Right lobe of liver (tissue), 6 donors: ENCODE data around the gene LDB3. TPM values are rescaled to one million over a fixed set of nuclear protein-coding genes. Genes with fewer than 3 reads are reported as not detected.
A peak's percentile ranks its signal among the peaks of the same experiment; 100 is the strongest.

ENCODE experiments used
- ATAC-seq, 4 donors: fragments of 200-7000 bp; cut with Tn5 transposase; one replicate each; pipeline ENCODE4 v1.9.1; 2020; ENCODE audit warnings: mild to moderate bottlenecking in 4 of 4, moderate library complexity in 4 of 4
- DNase-seq, 3 donors: peaks; one replicate each; pipeline ENCODE4 v3.0.0-alpha.2; 2020
- H3K27ac ChIP-seq, 3 donors: fragments of 200-600 bp; one replicate each; pipeline ENCODE4 v1.8.0; 2022
- H3K27me3 ChIP-seq, 2 donors: fragments of 200-600 bp; one replicate each; pipeline ENCODE4 v1.8.0; 2022
- H3K36me3 ChIP-seq, 4 donors: fragments of 200-600 bp; sonication (generic) in 1 of 4; one replicate each; pipeline versions ENCODE4 v1.5.1 to v1.8.0; 2017 to 2022; ENCODE audit warnings: control low read depth in 1 of 4
- H3K4me1 ChIP-seq, 4 donors: fragments of 200-600 bp; sonication (generic) in 1 of 4; one replicate each; pipeline versions ENCODE4 v1.5.1 to v1.8.0; 2017 to 2022; ENCODE audit warnings: control low read depth in 1 of 4
- H3K4me3 ChIP-seq, 3 donors: fragments of 200-600 bp; one replicate each; pipeline ENCODE4 v1.8.0; 2022
- H3K9me3 ChIP-seq, 4 donors: fragments of 200-600 bp; sonication (generic) in 1 of 4; one replicate each; pipeline versions ENCODE4 v1.5.1 to v1.8.0; 2017 to 2022; ENCODE audit warnings: control low read depth in 1 of 4
- POLR2A ChIP-seq: fragments of 450-650 bp; IDR thresholded peaks from one replicate; pipeline ENCODE4 v1.6.1; 2017; ENCODE audit warnings: antibody characterized with exemption, mild to moderate bottlenecking
- WGBS: methylation state at CpG from one replicate; pipeline ENCODE4 v1.1.6; 2018; ENCODE audit warnings: low coverage, low lambda C conversion rate; ENCODE audit not compliant: insufficient coverage; ENCODE audit errors: missing lambda C conversion rate; 5-methylcytosine and 5-hydroxymethylcytosine counted together
- intact Hi-C, 2 donors: fragments of 100-400 bp; cut with DNase I; formaldehyde crosslinking; loops; one replicate each; pipeline versions ENCODE4 v1.11.2 to v1.14.1; 2022
- total RNA-seq, 6 experiments: library from RNA; depleted of rRNA in 2 of 6; stranded (reverse); fragments of >200 nt in 2 of 6; fragmentation: NEBNext Ultra II Directional in 3 of 6; extraction: Animal tissue kit (Norgen Biotek cat#: 25700) in 3 of 6; gene quantifications; one replicate each; pipeline versions ENCODE4 v1.1.0 to v1.2.4, GENCODE V29; 2016 to 2023
- TF ChIP-seq, protein P1 (sequence below), 4 donors: fragments of 200-600 bp in 3 of 4; fragments of 450-650 bp in 1 of 4; IDR thresholded peaks; one replicate each; pipeline versions ENCODE4 v1.5.1 to v1.8.0; 2016 to 2022; ENCODE audit warnings: antibody characterized with exemption in 4 of 4, mild to moderate bottlenecking in 2 of 4
- donor health status: DM: no; HTN: yes; CAD: no.
- donor health status: DM: no; HTN: no; CAD: no.
- donor health status: DM: no; HTN: no; CAD: no.
- donor health status: DM: no; HTN: yes; CAD: no.
- donor health status: DM: no; HTN: yes; CAD: no.

Gene LDB3
- total RNA-seq, 6 experiments from 2014 or later = 0.07 to 0.29 (median 0.12) TPM

DNA sequence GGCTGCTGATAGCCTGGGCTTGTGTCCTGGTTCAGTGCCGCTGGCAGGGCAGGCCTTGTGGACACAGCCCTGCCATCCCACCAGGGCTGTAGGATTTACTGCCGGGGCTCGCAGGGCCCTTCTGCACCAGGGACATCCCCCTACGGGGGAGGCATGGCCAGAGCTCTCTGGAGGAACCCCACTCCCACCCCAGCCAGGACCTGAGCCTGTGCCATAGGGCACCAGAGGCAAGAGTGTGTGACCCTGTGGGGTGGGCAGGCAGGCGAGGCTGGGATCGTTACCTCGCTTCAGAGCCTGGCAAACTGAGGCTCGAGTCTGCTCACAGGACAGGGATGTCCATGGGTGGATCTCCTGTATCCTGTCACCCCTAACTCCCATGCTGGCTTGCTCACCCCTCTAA, 2.6 kb downstream of the LDB3 start:
- Histone ChIP-seq H3K9me3 (no peaks in the 10 kb centered on the region), H3K27me3 (no peaks in the 10 kb centered on the region), H3K4me1 (no peaks in the 10 kb centered on the region), H3K36me3 (no peaks in the 10 kb centered on the region), H3K4me3 (no peak overlapping the region), H3K27ac (no peak overlapping the region)
- intact Hi-C loops = no loop called here
- WGBS = no CpG with 5 or more reads among the region's 8 CpGs
- DNase-seq (no peak), ATAC-seq (no peak)
- TF ChIP-seq, protein P1, sequence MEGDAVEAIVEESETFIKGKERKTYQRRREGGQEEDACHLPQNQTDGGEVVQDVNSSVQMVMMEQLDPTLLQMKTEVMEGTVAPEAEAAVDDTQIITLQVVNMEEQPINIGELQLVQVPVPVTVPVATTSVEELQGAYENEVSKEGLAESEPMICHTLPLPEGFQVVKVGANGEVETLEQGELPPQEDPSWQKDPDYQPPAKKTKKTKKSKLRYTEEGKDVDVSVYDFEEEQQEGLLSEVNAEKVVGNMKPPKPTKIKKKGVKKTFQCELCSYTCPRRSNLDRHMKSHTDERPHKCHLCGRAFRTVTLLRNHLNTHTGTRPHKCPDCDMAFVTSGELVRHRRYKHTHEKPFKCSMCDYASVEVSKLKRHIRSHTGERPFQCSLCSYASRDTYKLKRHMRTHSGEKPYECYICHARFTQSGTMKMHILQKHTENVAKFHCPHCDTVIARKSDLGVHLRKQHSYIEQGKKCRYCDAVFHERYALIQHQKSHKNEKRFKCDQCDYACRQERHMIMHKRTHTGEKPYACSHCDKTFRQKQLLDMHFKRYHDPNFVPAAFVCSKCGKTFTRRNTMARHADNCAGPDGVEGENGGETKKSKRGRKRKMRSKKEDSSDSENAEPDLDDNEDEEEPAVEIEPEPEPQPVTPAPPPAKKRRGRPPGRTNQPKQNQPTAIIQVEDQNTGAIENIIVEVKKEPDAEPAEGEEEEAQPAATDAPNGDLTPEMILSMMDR (IDR thresholded peaks at IDR 0.05) = no peak
- no peak for TF ChIP-seq POLR2A

DNA sequence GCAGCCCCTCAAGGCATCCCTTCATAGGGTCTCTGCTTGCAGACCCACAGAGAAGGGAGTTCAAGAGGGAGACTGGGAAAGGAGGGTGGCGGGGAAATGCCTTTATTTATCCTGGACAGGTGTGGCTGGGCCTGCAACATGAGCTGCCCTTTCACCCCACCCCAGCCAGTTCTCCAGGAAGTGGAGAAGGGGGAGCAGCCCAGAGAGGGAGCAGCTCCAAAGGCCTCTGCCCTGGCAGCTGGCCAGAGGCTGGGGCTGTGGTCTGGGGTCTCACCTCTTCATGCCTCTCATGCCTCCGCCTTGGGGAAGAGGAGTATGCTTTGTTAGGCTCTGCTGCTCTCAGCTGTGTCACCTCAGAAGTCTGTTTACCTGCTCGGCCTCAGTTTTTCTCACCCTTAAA, 3.1 kb downstream of the LDB3 start:
- no peaks in the 10 kb centered on the region for H3K27me3 ChIP-seq
- no peaks in the 10 kb centered on the region for H3K4me1 ChIP-seq
- H3K27ac ChIP-seq = no peak overlapping the region
- intact Hi-C loops = no loop called here
- no peak for ATAC-seq
- no peak overlapping the region for H3K4me3 ChIP-seq
- no peak for DNase-seq
- TF ChIP-seq, protein P1 (IDR thresholded peaks at IDR 0.05) = no peak
- TF ChIP-seq POLR2A = no peak
- no peaks in the 10 kb centered on the region for H3K36me3 ChIP-seq
- no peaks in the 10 kb centered on the region for H3K9me3 ChIP-seq
- no CpG with 5 or more reads among the region's 3 CpGs for WGBS

DNA sequence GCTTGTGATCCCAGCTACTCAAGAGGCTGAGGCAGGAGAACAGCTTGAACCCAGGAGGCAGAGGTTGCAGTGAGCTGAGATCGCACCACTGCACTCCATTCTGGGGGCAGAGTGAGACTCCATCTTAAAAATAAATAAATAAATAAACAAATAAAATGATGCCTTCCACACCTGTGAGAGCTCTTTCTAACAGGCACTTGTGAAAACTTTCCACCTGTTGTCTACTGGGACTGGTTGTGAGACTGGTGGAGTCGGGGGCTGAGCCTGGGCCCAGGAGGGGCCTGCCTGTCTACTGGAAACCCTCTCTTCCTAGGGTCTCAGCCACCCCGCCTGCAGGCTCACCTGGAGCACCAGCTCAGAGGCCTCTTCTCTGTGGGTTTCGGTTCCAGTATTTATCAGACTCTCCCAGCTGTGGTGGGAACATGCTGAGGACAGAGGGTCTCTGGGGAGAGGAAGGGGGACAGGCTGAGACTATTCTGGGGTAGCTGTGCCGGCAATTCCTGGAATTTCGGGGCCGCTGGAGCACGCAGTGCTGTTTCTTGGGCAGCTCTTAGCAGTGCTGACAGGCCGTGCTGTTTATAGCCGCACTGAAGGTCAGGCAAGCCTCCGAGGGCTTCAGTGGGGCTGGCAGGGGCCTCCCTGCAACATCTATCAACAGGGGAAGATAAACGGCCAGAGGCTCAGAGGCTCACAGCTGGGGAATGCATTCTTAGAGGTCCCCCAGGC, 3.8 kb downstream of the LDB3 start:
- ATAC-seq (peak in 1 of 4 donors; percentile 21), DNase-seq (no peak)
- H3K9me3 ChIP-seq = no peaks in the 10 kb centered on the region
- H3K4me1 ChIP-seq = no peaks in the 10 kb centered on the region
- WGBS = 76% methylated on average over 6 of the region's 12 CpGs
- no peaks in the 10 kb centered on the region for H3K27me3 ChIP-seq
- no peaks in the 10 kb centered on the region for H3K36me3 ChIP-seq
- no peak overlapping the region for H3K4me3 ChIP-seq
- TF ChIP-seq, protein P1 (IDR thresholded peaks at IDR 0.05) = no peak
- TF ChIP-seq POLR2A = no peak
- no peak overlapping the region for H3K27ac ChIP-seq
- intact Hi-C loops = no loop called here

DNA sequence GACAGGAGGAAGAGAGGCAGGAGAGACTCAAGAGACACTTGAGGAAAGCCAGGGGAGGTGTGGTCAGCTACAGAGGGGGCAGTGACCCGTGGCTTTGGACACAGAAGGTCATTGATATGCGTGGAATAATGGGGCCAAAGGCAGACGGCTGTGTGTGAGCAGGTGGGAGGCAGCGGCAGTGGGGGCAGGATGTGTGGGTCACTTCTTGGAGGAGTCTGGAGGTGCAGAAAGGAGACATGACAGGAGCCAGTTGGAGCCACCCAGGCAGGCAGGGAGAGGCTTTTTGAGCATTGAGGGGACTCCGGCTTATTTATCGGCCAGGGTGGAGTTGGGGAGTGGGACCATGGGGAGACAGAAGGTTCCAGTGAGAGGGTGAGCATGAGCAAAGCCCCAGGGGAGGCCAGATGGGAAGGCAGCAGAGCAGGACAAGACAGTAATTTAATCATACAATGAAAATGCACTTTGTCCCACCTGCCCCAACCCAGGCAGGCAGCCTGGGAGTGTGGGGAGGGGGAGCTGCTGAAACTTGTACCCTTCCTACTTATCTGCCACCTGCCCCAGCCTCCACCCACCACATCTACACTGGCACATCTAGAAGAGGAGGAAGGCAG, 5.0 kb downstream of the LDB3 start:
- no peaks in the 10 kb centered on the region for H3K36me3 ChIP-seq
- no peak overlapping the region for H3K4me3 ChIP-seq
- TF ChIP-seq POLR2A = no peak
- TF ChIP-seq, protein P1 (IDR thresholded peaks at IDR 0.05) = no peak
- 69% methylated on average over 6 of the region's 6 CpGs for WGBS
- H3K9me3 ChIP-seq = no peaks in the 10 kb centered on the region
- ATAC-seq (no peak), DNase-seq (no peak)
- no peaks in the 10 kb centered on the region for H3K4me1 ChIP-seq
- intact Hi-C loops = no loop called here
- no peaks in the 10 kb centered on the region for H3K27me3 ChIP-seq
- H3K27ac ChIP-seq = no peak overlapping the region
